ENCODE results near the gene MBNL2. TPM values are rescaled to one million over a fixed set of nuclear protein-coding genes. Genes with fewer than 3 reads are reported as not detected.

MBNL2 gene
- total and polyA plus RNA-seq, 2 of the 13 experiments (the other 11 are each of a cell fraction or from before 2014, with no cell fraction given): 30.8 to 59.0 TPM

GRCh38 chr13:97432917-97433726 lies 211.0 kb downstream of the MBNL2 start (continued):
- no peak for TF ChIP-seq ZBTB49 (CRISPR knock-in tag; IDR thresholded peaks at IDR 0.05; ENCODE audit: borderline replicate concordance)
- TF ChIP-seq ZNF383 (CRISPR knock-in tag; IDR thresholded peaks at IDR 0.05; ENCODE audit: borderline replicate concordance): no peak
- TF ChIP-seq ZNF768 (CRISPR knock-in tag; IDR thresholded peaks at IDR 0.05): no peak
- no peak for TF ChIP-seq ZSCAN30 (CRISPR knock-in tag; IDR thresholded peaks at IDR 0.05)
- TF ChIP-seq HDAC2 (CRISPR knock-in tag; IDR thresholded peaks at IDR 0.05): peak; percentile 25
- TF ChIP-seq ZNF350 (CRISPR knock-in tag; IDR thresholded peaks at IDR 0.05; ENCODE audit: borderline replicate concordance, low read depth): peak; percentile 90
- TF ChIP-seq NR0B2 (CRISPR knock-in tag; IDR thresholded peaks at IDR 0.05): no peak
- TF ChIP-seq ZNF75D (CRISPR knock-in tag; IDR thresholded peaks at IDR 0.05; ENCODE audit: borderline replicate concordance): no peak
- peak; percentile 94 for TF ChIP-seq ZNF501 (CRISPR knock-in tag; IDR thresholded peaks at IDR 0.05)
- TF ChIP-seq ZNF280D (CRISPR knock-in tag; IDR thresholded peaks at IDR 0.05): no peak
- TF ChIP-seq ZSCAN25 (CRISPR knock-in tag; IDR thresholded peaks at IDR 0.05): no peak
- no peak for TF ChIP-seq SNAPC4 (CRISPR knock-in tag; IDR thresholded peaks at IDR 0.05)
- no peak for TF ChIP-seq KMT2A (CRISPR knock-in tag; IDR thresholded peaks at IDR 0.05)
- no peak for TF ChIP-seq ZNF710 (CRISPR knock-in tag; IDR thresholded peaks at IDR 0.05; ENCODE audit: borderline replicate concordance)
